ENCODE data around the gene ZEB2.

ZEB2 gene

GRCh38 chr2:144495227-144496091, 24.5 kb downstream of the ZEB2 start:
- no peak for DNase-seq (ENCODE audit: low spot score)

GRCh38 chr2:144493027-144493809, 26.7 kb downstream of the ZEB2 start:
- no peak for DNase-seq (ENCODE audit: low spot score)

GRCh38 chr2:144490857-144491256, 29.1 kb downstream of the ZEB2 start:
- no peak for DNase-seq (ENCODE audit: low spot score)

GRCh38 chr2:144490017-144490416, 29.9 kb downstream of the ZEB2 start:
- DNase-seq (ENCODE audit: low spot score) = no peak

- no peak for DNase-seq (ENCODE audit: low spot score)
Measured at GRCh38 chr2:144489315-144489916, 30.5 kb downstream of the ZEB2 start.

- no peak for DNase-seq (ENCODE audit: low spot score)
Measured at GRCh38 chr2:144484201-144484948, 35.5 kb downstream of the ZEB2 start.

- no peak for DNase-seq (ENCODE audit: low spot score)
Measured at GRCh38 chr2:144481666-144482065, 38.3 kb downstream of the ZEB2 start.

- DNase-seq (ENCODE audit: low spot score) = no peak
Measured at GRCh38 chr2:144481109-144481508, 38.8 kb downstream of the ZEB2 start.

- peak; percentile 35 for DNase-seq (ENCODE audit: low spot score)
Measured at GRCh38 chr2:144480285-144480684, 39.6 kb downstream of the ZEB2 start.

- DNase-seq (ENCODE audit: low spot score) = no peak
Measured at GRCh38 chr2:144479659-144480058, 40.3 kb downstream of the ZEB2 start.

GRCh38 chr2:144479138-144479537, 40.8 kb downstream of the ZEB2 start:
- DNase-seq (ENCODE audit: low spot score) = peak; percentile 56

- DNase-seq (ENCODE audit: low spot score) = no peak
Measured at GRCh38 chr2:144477957-144478311, 42.0 kb downstream of the ZEB2 start.

- DNase-seq (ENCODE audit: low spot score) = no peak
Measured at GRCh38 chr2:144477281-144477956, 42.5 kb downstream of the ZEB2 start.

- DNase-seq (ENCODE audit: low spot score) = no peak
Measured at GRCh38 chr2:144476682-144477081, 43.2 kb downstream of the ZEB2 start.

GRCh38 chr2:144475569-144476275, 44.2 kb downstream of the ZEB2 start:
- no peak for DNase-seq (ENCODE audit: low spot score)

GRCh38 chr2:144475044-144475443, 44.9 kb downstream of the ZEB2 start:
- DNase-seq (ENCODE audit: low spot score) = no peak

- DNase-seq (ENCODE audit: low spot score) = no peak
Measured at GRCh38 chr2:144474017-144474416, 45.9 kb downstream of the ZEB2 start.

- DNase-seq (ENCODE audit: low spot score) = no peak
Measured at GRCh38 chr2:144472911-144473310, 47.0 kb downstream of the ZEB2 start.

GRCh38 chr2:144472046-144472412, 47.9 kb downstream of the ZEB2 start:
- DNase-seq (ENCODE audit: low spot score) = no peak

GRCh38 chr2:144471305-144472045, 48.4 kb downstream of the ZEB2 start:
- no peak for DNase-seq (ENCODE audit: low spot score)
